OCI-LY3 (cell line): ENCODE data around the gene SRR.

Experiments used
- EZH2phosphoT487 ChIP-seq: fragments of 200-600 bp; shearing (Covaris generic); IDR thresholded peaks from 2 replicates; pipeline ENCODE4 v1.6.1; 2018; ENCODE audit warnings: antibody characterized with exemption, mixed run types, low read depth
- TF ChIP-seq, protein P1 (sequence below): fragments of 200-600, 300-600 bp; sonication (generic); IDR thresholded peaks from 2 replicates; pipeline ENCODE4 v1.5.1; 2014; ENCODE audit warnings: antibody characterized with exemption, low read length, low read depth

DNA sequence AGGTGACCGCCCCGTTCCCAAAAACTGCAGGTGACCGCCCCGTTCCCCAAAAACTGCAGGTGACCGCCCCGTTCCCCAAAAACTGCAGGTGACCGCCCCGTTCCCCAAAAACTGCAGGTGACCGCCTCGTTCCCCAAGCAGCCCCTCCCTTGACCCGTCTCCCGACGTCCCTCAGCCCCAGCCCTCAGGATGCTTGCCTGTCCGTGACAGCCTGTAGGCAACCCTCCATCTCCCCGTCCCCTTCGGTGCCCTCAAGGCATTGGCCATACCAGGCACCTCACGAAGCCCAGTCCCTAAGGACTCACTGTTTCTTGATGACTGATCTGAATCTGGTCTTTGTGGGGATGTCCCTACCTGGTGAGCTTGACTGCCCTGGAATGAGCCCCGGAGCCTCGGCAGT is 58.7 kb downstream of the SRR start:
- TF ChIP-seq, protein P1, sequence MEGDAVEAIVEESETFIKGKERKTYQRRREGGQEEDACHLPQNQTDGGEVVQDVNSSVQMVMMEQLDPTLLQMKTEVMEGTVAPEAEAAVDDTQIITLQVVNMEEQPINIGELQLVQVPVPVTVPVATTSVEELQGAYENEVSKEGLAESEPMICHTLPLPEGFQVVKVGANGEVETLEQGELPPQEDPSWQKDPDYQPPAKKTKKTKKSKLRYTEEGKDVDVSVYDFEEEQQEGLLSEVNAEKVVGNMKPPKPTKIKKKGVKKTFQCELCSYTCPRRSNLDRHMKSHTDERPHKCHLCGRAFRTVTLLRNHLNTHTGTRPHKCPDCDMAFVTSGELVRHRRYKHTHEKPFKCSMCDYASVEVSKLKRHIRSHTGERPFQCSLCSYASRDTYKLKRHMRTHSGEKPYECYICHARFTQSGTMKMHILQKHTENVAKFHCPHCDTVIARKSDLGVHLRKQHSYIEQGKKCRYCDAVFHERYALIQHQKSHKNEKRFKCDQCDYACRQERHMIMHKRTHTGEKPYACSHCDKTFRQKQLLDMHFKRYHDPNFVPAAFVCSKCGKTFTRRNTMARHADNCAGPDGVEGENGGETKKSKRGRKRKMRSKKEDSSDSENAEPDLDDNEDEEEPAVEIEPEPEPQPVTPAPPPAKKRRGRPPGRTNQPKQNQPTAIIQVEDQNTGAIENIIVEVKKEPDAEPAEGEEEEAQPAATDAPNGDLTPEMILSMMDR: no peak
- no peak for TF ChIP-seq EZH2phosphoT487
